Neural cell (in vitro differentiated cells): Measurements from ENCODE around the gene SLC25A43. TPM values are rescaled to one million over a fixed set of nuclear protein-coding genes. Genes with fewer than 3 reads are reported as not detected.

Experiments used
- H2AFZ ChIP-seq: fragments of 200-600, 300-800 bp; sonication (generic), shearing (Covaris generic); 2 replicates; pipeline ENCODE4 v1.6.0; 2014; ENCODE audit warnings: low read depth, mild to moderate bottlenecking, antibody characterized with exemption, low read length, moderate library complexity
- H3F3A ChIP-seq: fragments of 200-600 bp; shearing (Covaris generic); 2 replicates; pipeline ENCODE4 v1.6.1; 2016; ENCODE audit warnings: mild to moderate bottlenecking, moderate library complexity, mixed read lengths, antibody characterized with exemption, low read length; ENCODE audit not compliant: insufficient read depth, poor library complexity, severe bottlenecking
- H3K27ac ChIP-seq: fragments of 200-600, 300-800 bp; sonication (generic), shearing (Covaris generic); 2 replicates; pipeline ENCODE4 v1.5.1; 2014; ENCODE audit warnings: mild to moderate bottlenecking, low read length, moderate library complexity
- H3K27me3 ChIP-seq: fragments of 300-800, 200-600 bp; sonication (generic), shearing (Covaris generic); 2 replicates; pipeline ENCODE4 v1.6.0; 2014; ENCODE audit warnings: mild to moderate bottlenecking, low read depth, low read length, moderate library complexity; ENCODE audit not compliant: insufficient read depth
- H3K36me3 ChIP-seq: fragments of 300-800, 200-600 bp; sonication (generic), shearing (Covaris generic); 2 replicates; pipeline ENCODE4 v1.5.1; 2014; ENCODE audit warnings: mild to moderate bottlenecking, antibody characterized with exemption, low read length, moderate library complexity; ENCODE audit not compliant: insufficient read depth
- H3K4me2 ChIP-seq: fragments of 300-800, 200-600 bp; sonication (generic), shearing (Covaris generic); 2 replicates; pipeline ENCODE4 v1.6.0; 2014; ENCODE audit warnings: mild to moderate bottlenecking, low read length
- H3K4me3 ChIP-seq: fragments of 300-800, 200-600 bp; sonication (generic), shearing (Covaris generic); 2 replicates; pipeline ENCODE4 v1.5.1; 2014; ENCODE audit warnings: mild to moderate bottlenecking, low read length, moderate library complexity
- H3K79me2 ChIP-seq: fragments of 200-600 bp; shearing (Covaris generic); replicated peaks from 2 replicates; pipeline ENCODE4 v1.6.0; 2014; ENCODE audit warnings: mild to moderate bottlenecking, low read length, moderate library complexity; ENCODE audit not compliant: insufficient read depth
- H3K9ac ChIP-seq: fragments of 300-800, 200-600 bp; sonication (generic), shearing (Covaris generic); 2 replicates; pipeline ENCODE4 v1.6.1; 2016; ENCODE audit warnings: mild to moderate bottlenecking, low read length, mixed read lengths
- H3K9me2 ChIP-seq: fragments of 200-600 bp; shearing (Covaris generic); 2 replicates; pipeline ENCODE4 v1.6.1; 2016; ENCODE audit warnings: mild to moderate bottlenecking, low read length, mixed read lengths; ENCODE audit not compliant: insufficient read depth
- H3K9me3 ChIP-seq: fragments of 200-600, 300-800 bp; sonication (generic), shearing (Covaris generic); 2 replicates; pipeline ENCODE4 v1.6.1; 2016; ENCODE audit warnings: mild to moderate bottlenecking, mixed run types, low read length, moderate library complexity, mixed read lengths
- H4K20me1 ChIP-seq: fragments of 200-600 bp; shearing (Covaris generic); 2 replicates; pipeline ENCODE4 v1.6.1; 2016; ENCODE audit warnings: mild to moderate bottlenecking, mixed run types; ENCODE audit not compliant: insufficient read depth
- CTCF ChIP-seq: fragments of 450-650 bp; IDR thresholded peaks from 2 replicates; pipeline ENCODE4 v1.5.1; 2014; ENCODE audit warnings: antibody characterized with exemption, mild to moderate bottlenecking, moderate library complexity; ENCODE audit not compliant: poor library complexity, severe bottlenecking
- EP300 ChIP-seq: fragments of 450-650 bp; conservative IDR thresholded peaks from 2 replicates; pipeline ENCODE4 v1.6.1; 2014; ENCODE audit warnings: antibody characterized with exemption, mild to moderate bottlenecking, moderate library complexity; ENCODE audit not compliant: poor library complexity, severe bottlenecking
- EZH2 ChIP-seq: fragments of 200-600, 300-800 bp; shearing (Covaris generic), sonication (generic); IDR thresholded peaks from 2 replicates; pipeline ENCODE4 v1.6.1; 2014; ENCODE audit warnings: antibody characterized with exemption, low read length, borderline replicate concordance, mild to moderate bottlenecking; ENCODE audit not compliant: insufficient read depth, poor library complexity, severe bottlenecking
- MXI1 ChIP-seq: fragments of 450-650 bp; conservative IDR thresholded peaks from 2 replicates; pipeline ENCODE4 v1.6.1; 2014; ENCODE audit warnings: antibody characterized with exemption, mild to moderate bottlenecking; ENCODE audit not compliant: poor library complexity, severe bottlenecking
- POLR2AphosphoS5 ChIP-seq: IDR thresholded peaks from 2 replicates; pipeline ENCODE4 v1.6.1; 2012
- RAD21 ChIP-seq: fragments of 450-650 bp; conservative IDR thresholded peaks from 2 replicates; pipeline ENCODE4 v1.6.1; 2014; ENCODE audit warnings: antibody characterized with exemption, mild to moderate bottlenecking, moderate library complexity
- REST ChIP-seq: IDR thresholded peaks from 2 replicates; pipeline ENCODE4 v1.6.1; 2012; ENCODE audit warnings: borderline replicate concordance
- SMC3 ChIP-seq: fragments of 450-650 bp; conservative IDR thresholded peaks from 2 replicates; pipeline ENCODE4 v1.6.1; 2014; ENCODE audit warnings: antibody characterized with exemption, mild to moderate bottlenecking, moderate library complexity; ENCODE audit not compliant: poor library complexity
- TAF1 ChIP-seq: IDR thresholded peaks from 2 replicates; pipeline ENCODE4 v1.6.1; 2012; ENCODE audit warnings: low read depth
- polyA plus RNA-seq: library from polyadenylated mRNA; depleted of rRNA; stranded (reverse); fragments of >200 nt; gene quantifications from 2 replicates; pipeline ENCODE4 v1.2.3, GENCODE V29; 2014

SLC25A43 gene
- polyA plus RNA-seq, 1 donor from 2014 or later: not detected

GRCh38 chrX:119419898-119420297 lies 20.8 kb downstream of the SLC25A43 start:
- no peak overlapping the region for H3K27ac ChIP-seq
- H3F3A ChIP-seq: no peaks in the 10 kb centered on the region
- no peaks in the 10 kb centered on the region for H3K27me3 ChIP-seq
- no peak overlapping the region for H3K4me2 ChIP-seq
- no peaks in the 10 kb centered on the region for H3K9me2 ChIP-seq
- no peak overlapping the region for H2AFZ ChIP-seq
- H4K20me1 ChIP-seq: no peaks in the 10 kb centered on the region
- H3K9me3 ChIP-seq: no peaks in the 10 kb centered on the region
- H3K4me3 ChIP-seq: no peak overlapping the region
- no peak for TF ChIP-seq TAF1
- H3K79me2 ChIP-seq: no peaks in the 10 kb centered on the region
- no peak overlapping the region for H3K9ac ChIP-seq
- no peaks in the 10 kb centered on the region for H3K36me3 ChIP-seq

GRCh38 chrX:119421016-119421705 lies 22.0 kb downstream of the SLC25A43 start:
- Histone ChIP-seq H3K27ac (no peak overlapping the region), H3F3A (no peaks in the 10 kb centered on the region), H3K36me3 (no peaks in the 10 kb centered on the region), H3K9me3 (no peaks in the 10 kb centered on the region), H3K27me3 (no peaks in the 10 kb centered on the region), H3K4me3 (no peak overlapping the region), H3K4me2 (no peak overlapping the region), H4K20me1 (no peaks in the 10 kb centered on the region), H3K9ac (no peak overlapping the region), H2AFZ (no peak overlapping the region), H3K79me2 (no peaks in the 10 kb centered on the region), H3K9me2 (no peaks in the 10 kb centered on the region)
- no peak for TF ChIP-seq CTCF
- no peak for TF ChIP-seq POLR2AphosphoS5
- TF ChIP-seq TAF1: no peak
- no peak for TF ChIP-seq EP300
- no peak for TF ChIP-seq EZH2
- no peak for TF ChIP-seq REST
- no peak for TF ChIP-seq MXI1
- TF ChIP-seq SMC3: no peak
- TF ChIP-seq RAD21: no peak
